Measurements from ENCODE around the gene XRN2.

DNA sequence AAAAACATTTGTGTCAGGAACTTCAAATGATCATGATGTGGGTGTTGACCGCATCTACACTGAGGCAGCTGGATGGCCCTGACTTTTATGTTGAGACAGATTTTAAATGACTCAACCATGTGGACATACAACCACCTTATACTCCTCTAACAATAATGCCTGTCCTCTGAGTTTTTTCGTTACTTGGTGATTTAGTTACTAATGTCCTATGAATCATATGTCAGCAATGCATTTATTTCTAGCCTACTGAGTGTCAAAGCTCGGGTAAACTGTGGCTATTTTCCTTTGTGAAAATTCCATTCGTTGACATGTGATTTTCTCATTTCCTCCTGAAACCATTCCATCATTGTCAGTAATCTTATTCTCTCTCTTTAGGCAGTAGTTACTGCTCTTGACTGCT, 133.1 kb downstream of the XRN2 start:
- TF ChIP-seq CTCF (IDR thresholded peaks at IDR 0.05 in 8 of 11, conservative IDR thresholded peaks at IDR 0.05 in 3 of 11): no peak
- TF ChIP-seq POLR2A (IDR thresholded peaks at IDR 0.05): no peak
- TF ChIP-seq POLR2AphosphoS5 (IDR thresholded peaks at IDR 0.05): no peak
